DMS153 treated with DMSO at 0.1 percent for 48 hours (cell line): ENCODE data around the gene XRN2.
"Not testable (repeated sequence)": the region's sequence is repeated elsewhere in the genome, so short reads cannot be mapped to it uniquely, and the experiment has no call there.

Experiments
- DNase-seq: peaks from one replicate; lab custom pipeline; 2025; ENCODE audit not compliant: unreplicated experiment; lab: John Stamatoyannopoulos, UW

XRN2 gene

DNA sequence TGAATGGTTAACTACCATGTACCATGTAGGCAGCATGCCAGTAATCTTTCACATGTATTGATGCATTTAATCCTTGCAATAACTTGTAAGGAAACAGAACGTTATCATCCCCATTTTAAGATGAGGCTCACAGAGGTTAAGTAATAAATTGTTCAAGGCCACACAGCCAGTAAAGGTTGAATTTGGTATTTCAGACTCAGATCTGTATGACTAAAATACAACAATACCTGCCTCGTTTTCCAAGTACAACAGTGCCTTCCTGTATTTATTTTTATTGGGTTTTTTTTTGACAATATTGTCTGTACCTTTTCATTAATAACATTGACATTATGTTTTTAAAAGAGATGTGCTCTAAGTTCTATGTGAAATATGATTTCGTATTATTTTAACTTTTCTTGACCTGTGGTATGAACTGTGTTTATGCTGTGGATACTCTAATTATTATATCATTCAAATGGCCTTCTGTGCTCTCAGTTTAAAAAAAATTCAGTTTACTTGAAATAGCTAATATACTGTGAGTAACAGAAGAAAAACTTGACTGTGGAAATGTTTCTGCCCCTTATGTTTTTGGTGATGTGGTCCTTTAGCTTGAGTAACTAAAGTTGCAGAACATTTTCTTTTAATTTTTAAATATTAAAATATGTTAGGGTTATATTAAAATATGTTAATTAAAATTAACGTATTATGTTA lies 39.7 kb downstream of the XRN2 start:
- DNase-seq = no peak

DNA sequence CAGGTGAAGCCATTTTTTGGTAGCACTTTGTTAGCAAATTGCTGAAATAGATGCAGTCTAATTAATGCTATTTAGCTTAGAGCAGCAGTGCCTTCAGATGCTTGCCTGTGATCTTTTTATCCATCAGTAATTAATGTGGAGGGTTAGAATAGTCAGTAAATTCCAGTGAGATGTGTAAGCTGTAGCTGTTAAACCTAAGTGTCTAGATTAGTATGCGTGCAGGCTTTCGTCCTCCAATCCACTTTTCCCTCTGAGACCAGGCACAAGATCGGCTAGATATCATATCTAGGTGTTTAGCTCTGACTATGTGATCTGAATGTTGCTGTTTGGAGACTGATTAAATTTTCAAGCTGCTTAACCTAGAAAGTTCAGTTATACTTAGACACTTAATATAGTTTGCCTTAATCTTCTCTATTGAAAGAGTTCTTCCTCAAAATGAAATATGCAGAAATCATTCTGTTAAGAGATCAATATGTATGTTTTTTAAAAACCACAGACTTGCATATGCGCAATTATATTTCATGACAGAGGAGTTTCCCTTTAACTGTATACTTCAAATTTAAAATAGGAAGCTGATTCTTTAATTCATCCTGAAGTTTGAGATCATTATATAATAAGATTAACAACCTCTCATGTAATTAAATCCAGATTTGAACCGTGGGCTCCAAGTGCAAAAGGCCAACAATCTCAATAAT lies 41.2 kb downstream of the XRN2 start:
- DNase-seq = no peak

DNA sequence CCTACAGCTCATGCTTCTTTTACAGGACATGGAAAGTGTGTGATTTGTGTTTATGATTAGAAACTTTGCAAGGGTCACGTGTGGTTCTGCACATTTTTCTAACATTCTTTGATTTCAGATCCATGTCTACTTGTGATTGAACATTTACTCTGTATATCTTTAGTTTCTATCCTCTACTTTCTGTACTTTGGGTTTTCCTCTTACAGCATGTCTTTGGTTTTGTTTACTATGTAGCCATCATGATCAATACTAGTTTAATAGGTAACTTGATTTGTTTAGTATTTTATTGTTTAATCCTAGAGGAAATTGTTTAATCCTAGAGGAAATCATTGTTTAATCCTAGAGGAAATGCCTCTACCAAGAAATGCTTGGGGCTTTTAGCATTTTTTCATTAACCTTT lies 41.8 kb downstream of the XRN2 start:
- no peak for DNase-seq

DNA sequence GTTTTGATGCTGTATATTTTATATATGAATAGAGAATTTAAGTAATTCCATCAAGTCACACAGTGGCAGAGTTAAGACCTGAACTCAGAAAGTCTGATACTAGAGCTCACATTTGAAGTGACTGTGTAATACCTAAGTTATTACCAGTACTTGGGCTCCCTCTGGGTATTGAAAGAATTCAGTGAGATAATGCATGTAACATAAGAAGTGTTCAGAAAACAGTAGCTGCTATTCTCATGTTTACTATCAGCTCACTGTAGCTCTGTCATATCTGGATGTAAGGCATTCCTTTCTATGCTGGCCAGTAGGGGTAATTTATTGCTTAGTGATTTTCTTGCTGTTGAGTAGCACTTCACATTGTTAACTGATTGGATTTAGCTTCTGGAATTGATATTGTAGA lies 49.6 kb downstream of the XRN2 start:
- DNase-seq = no peak

DNA sequence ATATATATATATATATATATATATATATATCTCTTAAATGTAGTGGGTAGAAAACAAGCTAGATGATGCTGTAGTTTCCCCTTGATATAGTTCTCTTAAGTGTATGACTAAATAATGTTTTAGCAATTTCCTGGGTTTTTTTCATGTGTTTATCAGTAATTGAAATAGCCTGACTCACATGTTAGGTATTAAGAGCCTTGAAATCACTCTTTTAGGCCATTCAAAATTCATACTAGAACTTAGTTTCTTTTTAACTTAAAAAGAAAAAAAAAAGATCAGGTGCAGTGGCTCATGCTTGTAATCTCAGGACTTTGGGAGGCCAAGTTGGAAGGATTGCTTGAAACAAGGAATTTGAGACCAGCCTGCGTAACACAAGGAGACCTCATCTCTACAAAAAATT lies 50.1 kb downstream of the XRN2 start:
- DNase-seq = no peak

DNA sequence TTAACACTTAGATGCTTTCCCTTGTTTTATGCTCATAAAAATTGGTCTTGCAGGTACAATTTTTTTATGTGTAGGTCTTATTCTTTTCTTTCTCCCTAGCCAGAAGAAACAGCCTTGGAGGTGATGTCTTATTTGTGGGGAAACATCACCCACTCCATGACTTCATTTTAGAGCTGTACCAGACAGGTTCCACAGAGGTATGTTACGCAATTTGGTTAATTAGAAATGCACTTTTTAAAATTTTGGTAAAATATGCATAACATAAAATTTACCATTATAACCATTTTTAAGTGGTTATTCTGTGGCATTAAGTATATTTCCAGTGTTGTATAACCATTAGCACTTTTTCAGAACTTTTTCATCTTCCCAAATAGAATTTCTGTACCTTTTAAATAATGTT lies 52.9 kb downstream of the XRN2 start:
- no peak for DNase-seq

DNA sequence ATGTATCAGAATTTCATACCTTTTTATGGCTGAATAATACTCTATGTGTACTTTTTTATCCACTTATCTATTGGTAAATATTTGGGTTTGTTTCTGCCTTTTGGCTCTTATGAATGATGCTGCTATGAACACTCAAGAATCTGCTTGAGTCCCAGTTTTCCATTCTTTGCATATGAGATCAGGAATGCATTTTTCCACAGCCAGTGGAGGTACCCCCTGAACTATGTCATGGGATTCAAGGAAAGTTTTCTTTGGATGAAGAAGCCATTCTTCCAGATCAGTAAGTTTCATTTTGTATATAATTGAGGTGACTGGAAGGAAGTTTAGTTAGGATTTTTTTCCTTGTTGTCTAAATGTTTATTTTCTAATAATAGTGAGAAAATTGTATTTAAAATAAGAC lies 53.3 kb downstream of the XRN2 start:
- DNase-seq = no peak

DNA sequence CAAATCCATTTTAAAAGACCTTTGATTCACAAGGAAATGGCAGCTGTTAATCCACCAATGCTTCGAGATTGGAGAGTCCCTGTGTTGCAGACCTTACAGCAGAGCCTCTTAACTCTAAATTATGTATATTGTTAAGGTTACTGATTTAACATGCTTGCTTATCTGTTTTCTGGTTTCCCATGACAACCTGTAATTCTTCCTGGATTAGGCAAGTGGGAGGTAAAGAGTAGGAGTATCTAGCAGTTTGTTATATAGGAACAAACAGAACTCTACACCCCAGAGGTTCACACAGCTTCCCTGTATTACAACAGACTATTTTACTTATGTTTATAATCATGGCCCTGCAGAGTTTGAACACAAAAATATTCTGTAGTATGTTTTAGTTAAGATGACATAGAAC lies 54.7 kb downstream of the XRN2 start:
- DNase-seq = no peak

DNA sequence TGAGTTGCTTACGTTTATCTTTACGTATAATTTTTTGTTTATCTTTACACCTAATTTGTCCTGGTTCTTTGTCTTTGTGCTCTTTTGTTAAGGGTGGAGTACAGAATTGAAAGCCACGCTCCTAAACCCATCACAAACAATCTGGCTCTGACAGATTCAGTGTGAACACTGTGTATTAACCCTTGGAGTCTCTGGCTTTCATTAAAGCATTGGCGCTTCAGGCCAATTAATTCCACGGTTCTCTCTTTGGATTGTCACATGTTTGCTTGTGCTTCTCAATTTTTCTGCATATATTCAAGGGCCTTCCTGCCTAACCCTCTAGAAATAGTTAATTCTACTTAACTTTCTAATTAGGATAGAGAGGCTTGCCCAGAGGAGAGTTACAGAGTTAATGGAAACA lies 55.6 kb downstream of the XRN2 start:
- no peak for DNase-seq

DNA sequence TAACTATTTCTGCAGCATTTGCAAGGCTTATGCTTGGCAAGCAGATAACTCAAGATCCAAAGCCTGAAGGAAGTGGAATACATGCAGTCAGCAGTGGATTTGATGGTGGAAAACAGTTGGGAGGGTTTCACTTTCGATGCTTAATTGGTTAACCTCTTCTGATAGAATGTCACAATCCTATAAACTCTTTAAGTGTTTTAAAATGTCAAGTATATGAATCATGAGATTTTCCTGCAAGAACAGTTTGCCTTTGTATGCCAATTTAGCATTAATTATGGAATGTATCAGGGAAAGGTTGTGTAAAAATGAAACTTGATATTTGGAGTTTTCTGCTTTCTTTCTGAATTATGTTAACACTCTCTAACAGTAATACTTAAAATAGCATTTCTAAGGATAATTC lies 57.6 kb downstream of the XRN2 start:
- no peak for DNase-seq

DNA sequence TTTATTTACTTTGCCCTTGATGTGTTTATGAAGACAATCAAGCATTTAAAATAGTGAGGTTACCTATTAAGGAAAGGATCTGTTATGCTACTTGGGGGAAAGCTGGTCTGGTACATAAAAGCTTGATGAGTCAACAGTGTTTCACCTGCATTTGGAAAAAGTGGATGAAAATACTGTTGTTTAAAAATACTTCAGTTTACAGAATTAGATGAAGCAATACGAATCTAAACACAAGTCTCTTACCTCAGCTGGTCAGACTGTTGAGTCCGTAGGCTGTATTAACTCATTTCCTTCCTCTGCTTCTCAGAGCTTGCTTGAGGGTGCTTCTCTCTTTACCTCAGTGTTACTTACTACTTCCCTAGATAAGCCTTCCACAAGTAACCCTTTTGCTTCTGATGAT lies 58.1 kb downstream of the XRN2 start:
- DNase-seq = no peak

DNA sequence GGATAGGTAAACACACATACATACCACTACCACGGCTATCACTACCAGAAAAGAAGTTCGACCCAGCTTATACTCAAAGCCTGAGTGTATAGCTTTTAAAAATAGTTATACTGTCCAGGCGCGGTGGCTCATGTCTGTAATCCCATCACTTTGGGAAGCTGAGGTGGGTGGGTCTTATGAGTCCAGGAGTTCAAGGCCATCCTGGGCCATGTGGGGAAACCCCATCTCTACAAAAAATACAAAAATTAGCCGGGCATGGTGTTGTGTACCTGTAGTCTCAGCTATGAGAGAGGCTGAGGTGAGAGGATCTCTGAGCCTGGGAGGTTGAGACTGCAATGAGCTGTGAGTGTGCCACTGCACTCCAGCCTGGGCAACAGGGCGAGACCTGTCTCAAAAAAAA lies 61.3 kb downstream of the XRN2 start:
- DNase-seq = no peak

DNA sequence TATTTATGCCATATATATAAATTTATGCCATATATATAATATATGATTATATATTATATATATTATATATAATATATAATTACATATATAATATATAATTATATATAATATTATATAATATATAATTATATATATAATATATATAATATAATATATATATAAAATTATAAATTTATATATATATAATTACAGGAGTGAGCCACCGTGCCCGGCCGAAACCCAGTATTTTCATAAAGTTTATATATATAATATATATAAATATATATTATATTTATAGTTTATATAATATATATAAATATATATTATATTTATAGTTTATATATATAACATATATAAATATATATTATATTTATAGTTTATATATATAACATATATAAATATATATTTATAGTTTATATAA lies 62.6 kb downstream of the XRN2 start:
- no peak for DNase-seq

DNA sequence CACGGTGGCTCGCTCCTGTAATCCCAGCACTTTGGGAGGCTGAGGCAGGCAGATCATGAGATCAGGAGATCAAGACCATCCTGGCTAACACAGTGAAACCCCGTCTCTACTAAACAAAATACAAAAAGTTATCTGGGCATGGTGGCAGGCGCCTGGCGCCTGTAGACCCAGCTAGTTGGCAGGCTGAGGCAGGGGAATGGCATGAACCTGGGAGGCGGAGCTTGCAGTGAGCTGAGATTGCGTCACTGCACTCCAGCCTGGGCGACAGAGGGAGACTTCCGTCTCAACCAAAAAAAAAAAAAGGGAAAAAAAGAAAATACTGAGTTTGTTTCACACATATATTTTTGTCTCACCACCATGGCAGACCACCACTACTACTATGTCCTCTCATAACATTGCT lies 63.1 kb downstream of the XRN2 start:
- DNase-seq = not testable (repeated sequence)

DNA sequence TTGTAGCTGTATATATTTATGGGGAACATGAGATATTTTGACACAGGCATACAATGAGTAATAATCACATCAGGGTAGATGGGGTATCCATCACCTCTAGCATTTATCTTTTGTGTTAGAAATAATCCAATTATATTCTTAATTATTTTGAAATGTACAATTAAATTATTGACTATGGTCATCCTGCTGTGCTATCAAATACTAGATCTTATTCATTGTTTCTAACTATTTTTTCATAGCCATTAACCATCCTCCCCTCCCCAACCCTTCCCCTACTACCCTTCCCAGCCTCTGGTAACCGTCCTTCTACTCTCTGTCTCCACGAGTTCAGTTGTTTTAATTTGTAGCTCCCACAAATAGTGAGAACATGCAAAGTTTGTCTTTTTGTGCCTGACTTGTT lies 65.7 kb downstream of the XRN2 start:
- no peak for DNase-seq

DNA sequence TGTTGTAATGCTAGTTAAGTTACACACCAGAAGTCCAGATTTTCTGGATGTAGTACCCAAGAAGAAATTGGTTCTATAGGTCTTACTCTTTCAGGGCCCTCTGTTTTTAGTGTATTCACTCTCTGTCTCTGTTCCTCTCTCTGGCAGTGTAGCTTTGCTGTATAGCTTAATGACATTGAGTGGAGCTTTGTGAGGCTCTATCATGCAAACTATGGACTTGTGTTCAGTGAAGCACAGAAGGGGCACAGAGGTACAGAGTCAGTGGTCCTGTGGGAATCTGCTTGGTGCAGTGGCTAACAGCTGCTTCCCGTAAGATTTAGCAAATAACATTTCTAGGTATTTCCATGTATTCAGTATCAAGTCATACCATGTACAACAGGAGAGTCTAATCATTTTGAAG lies 68.1 kb downstream of the XRN2 start:
- DNase-seq = no peak

DNA sequence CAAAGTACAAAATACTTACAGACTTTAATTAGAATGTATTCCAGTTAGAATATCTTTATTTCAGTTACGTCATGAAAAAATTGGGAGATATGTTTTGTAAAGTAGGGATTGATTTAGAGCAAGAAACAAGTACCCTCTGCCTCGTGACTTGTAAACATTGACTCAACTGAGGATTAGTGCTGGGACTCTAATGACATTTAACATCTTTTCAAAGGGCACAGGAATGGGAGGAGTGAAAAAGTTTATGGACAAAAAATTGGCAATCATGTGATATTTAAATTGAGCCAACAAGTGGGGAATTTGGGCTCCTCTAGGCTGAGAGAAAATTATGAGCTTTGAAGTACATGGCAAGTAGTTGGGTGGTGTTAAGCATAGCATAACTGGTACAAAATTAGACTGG lies 68.9 kb downstream of the XRN2 start:
- no peak for DNase-seq

DNA sequence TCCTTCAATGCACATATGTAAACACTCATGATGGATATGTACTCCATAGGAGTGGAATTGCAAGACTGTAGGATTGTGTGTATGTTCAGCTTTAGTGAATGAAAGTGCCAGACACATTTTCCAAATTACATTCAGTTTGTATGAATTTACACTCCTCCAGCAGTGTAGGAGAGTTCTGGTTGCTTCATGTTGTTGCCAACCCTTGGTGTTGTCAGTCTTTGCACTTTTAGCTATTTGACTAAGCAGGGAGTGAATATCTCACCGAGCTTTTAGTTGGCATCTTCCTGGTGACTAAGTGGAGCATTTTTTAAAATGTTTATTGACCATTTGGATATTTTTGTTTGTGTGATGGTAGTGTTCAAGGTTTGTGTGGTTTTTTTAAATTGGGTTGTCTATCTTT lies 70.3 kb downstream of the XRN2 start:
- no peak for DNase-seq

DNA sequence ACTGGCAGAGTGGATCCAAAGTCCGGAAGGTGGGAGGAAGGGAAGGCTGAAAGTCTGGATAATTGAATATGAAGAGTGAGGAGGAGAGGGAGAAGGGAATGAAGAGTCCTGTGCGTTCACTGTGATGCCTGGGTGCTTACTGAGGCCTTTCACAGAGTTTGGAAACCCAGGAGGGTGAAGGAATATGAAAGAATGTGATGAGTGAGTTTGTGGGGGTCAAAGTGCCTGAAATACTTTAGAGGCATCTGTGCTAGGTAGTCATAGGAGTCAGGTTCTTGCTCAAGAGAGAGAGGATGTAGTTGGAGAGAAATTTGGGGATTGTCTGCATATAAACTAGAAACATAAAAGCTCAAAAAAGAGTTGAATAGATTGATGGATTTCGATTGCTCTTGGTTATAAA lies 73.5 kb downstream of the XRN2 start:
- no peak for DNase-seq

DNA sequence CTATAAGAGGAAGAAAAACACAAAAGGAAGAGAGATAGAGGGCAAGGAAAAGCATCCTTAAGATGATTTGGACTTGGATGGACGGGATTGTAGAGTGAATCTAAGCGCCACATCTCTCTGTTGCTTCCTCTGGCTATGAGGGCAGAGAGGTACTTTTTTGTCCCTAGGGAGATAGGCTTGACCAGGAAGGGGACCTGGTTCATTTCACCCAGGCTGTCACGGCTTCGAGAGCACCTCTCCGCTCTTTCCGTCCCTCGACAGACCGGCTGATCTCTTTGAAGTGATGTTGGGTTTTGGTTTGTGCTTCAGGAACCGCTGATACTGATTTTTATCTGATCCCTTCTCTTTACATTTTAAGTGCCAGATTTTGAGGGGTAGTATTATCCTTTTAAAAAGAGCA lies 74.6 kb downstream of the XRN2 start:
- DNase-seq = no peak

DNA sequence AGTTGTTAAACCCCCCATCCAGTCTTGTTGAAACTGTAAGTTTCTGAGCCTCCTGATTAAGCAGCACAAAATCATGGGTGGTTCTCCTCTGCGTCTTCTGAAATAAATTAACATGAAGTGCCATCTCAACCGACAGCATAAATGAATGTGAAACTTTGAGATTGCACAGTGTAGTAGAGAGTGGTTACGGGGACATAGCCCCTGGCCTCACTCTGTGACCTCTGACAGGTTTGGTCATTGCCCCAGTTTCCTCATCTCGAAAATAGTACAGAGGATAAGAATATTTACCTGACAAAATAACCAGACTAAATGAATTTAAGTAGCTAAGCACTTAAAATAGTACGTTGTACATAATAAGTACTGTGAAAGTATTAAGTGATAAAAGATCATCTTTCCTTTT lies 75.1 kb downstream of the XRN2 start:
- no peak for DNase-seq

DNA sequence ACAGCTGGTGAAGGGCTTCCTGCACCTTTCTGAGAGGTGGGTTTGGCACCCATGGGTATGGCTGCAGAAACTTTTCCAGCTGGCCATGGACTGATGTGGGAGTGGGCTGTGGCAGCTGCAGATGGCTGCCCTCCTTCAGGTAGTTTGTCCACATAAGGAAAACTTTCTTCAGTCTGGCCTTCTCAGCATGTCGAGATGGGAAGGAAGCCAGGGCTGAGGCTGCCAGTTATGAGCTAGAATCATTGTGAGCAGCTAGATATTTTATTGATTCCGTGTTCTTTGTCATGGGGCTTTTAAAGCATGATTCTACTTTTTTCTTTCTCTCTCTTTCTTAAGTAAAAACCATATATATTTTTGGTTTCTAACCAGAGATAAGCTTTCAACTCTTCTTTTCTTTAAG lies 77.6 kb downstream of the XRN2 start:
- no peak for DNase-seq

DNA sequence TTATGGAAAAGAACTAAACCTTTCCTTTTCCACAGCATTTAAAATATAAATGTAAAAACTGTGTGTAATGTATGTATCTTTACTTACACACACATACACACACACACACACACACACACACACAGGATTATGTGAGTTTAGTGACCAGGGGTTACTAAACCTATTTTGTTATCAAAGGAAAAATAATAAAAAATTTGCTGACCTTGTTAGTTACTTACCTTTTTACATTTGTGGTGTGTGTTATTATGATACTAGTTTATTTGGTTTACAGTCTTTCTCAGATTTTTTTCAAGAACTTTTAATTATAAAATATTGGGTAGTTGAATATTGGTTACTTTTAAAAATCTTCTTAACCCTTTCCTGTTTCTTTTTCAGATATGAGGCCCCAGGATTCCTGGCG lies 78.5 kb downstream of the XRN2 start:
- DNase-seq = no peak
